ENCODE results near the gene SSH3.
A peak's percentile ranks its signal among the peaks of the same experiment; 100 is the strongest.

Gene SSH3

DNA sequence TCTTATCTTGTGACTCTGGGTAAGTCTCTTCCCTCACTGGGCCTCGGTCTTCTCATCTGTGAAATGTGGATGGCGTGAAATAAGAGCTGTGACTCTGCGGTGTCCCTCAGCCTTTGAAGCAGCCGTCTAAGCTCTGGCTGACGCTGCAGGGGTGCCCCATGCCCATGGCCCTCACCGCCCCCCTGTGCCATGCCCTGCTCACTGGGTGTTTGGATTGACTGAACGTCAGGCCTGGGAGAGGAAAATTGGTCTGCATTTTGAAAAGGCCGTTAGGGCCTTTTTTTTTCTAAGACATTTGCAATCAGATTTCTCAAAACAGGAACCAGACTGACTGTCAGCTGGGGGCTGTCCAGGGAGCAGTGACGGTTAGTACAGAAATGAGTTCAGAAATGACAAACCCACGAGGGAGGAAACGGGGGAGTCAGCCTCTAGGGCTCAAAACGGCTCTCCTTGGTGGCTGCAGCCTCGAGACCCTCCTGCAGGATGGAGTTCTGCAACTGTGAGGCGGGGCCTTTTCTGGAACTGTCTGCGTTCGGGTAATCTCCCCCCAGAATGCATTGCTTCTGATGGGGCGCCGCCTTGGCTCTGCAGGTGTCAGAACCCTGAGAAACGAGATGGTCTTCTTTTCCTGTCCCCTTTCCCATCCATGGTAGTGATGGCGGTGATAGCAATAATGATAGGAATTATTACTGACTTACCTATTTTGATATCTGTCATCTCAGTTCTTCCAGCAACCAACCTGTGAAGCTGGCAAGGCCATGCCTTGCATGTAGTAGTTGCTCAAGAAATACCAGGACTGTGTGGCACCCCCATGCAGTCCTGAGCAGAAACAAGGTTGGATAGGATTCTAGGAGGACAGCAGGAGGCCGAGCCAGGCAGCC lies 35.0 kb upstream of the SSH3 start:
- no peak for DNase-seq

DNA sequence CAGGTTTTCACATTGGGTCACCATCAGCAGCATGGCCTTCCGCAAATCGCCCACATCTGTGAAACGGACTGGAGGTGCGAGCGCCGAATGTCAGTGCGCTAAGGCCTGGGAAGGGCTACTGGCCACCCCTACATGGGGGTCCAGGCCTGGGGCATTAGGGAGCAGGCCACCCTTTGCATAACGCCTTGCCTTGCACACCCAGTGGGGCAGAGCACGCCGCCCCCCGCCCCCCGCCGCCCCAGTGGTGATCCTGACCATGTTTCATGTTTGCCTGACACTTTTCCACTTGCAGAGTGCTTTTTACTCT lies 34.4 kb upstream of the SSH3 start:
- no peak for DNase-seq

DNA sequence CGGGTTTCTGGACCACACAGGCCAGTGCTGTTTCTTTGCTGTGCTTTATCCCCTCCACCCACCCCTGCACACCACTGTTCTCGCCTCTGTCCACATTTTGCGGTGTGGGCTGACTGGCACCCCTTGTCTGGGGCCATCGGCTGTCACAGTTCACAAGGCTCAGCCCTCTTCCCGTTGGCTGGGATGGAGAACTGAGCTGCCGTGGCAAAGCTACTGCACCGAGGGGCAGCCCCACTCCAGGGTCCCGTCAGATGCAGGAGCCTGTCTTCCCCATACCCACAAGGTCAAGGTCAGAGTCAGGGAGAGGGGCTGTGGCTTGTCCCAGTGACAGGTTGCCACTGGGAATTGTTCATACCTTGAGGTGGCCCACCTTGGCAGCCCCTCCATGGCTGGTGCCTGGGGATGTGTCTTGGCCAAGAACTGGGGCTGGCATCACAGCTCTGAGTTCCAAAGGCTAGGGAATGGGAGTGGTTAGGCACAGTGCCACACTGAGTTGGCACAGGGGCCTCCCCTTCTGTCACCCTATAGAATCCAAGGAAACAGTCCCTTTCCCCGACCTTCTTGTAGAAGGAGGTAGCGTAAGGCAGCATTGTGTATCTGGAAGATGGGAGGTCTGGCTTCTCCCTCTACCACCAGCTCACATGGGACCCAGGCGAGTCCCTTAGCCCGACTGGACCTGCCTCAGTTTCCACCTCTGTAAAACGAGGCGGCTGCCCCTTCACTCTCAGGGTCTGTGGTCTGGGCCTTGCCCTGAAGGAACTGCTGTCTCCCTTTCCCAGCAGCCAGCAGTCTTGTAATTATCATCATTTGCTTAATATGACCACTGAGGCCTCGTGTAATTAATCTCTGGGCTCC lies 33.7 kb upstream of the SSH3 start:
- DNase-seq: no peak

DNA sequence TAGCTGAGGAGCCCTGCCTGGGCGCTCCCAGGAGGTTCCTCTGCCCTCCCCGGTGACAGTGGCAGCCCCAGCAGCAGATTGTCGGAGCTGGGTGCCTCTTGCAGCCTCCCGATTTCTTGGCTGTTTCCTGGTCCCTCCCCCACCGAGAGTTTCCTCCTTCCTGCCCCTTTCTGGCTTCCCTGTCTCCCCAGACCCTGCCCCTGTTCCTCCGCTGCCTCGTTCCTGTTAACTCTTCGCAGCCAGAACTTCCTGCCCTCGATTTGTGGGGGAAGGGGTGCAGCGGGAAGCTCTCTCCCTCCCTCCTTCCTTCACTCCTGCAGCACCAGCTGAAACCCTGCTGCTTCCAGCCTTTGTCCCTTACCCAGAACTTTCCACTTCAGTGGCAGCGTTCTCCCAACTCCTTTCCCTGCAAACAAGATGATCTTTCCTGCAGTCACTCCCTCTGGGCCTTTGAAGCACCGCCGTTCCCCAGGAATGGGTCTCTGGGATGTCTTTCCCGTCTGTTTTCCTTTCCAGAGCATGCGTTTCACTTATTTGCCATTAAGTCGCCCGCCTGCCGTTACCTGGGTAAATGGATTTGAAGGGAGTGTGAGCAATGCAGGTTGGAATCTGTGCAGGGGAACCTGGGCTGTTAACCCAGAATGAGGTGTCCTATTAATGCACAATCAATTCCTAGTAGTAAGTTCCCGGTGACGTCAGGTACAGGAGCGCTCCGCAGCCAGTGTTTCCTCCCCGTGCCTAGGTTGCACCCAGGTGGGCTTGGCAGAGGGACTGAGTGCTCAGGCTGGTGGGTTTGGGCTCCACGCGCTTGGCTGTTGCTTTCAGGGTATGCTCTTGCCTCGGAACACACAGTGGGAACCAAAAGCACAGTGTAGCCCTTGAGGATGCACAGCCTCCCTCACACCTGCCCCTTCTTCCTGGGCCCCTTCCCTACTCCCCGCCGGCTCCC lies 32.8 kb upstream of the SSH3 start:
- DNase-seq: no peak

DNA sequence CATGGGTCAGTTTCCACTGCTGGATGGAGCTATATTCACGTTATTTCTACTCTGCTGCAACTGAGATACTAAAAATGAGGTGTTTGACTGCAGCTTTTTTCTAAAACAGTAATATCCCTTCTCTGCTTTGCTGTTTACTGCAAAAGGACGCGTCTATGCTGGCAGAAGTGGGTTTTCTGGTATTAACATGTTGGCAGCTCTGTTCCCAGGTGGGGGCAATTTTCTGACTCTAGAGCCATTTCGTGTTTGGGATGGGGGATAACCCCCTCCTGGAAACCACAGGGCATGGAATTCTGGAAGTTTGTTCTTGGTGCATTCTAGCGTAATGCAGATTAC lies 32.2 kb upstream of the SSH3 start:
- no peak for DNase-seq

DNA sequence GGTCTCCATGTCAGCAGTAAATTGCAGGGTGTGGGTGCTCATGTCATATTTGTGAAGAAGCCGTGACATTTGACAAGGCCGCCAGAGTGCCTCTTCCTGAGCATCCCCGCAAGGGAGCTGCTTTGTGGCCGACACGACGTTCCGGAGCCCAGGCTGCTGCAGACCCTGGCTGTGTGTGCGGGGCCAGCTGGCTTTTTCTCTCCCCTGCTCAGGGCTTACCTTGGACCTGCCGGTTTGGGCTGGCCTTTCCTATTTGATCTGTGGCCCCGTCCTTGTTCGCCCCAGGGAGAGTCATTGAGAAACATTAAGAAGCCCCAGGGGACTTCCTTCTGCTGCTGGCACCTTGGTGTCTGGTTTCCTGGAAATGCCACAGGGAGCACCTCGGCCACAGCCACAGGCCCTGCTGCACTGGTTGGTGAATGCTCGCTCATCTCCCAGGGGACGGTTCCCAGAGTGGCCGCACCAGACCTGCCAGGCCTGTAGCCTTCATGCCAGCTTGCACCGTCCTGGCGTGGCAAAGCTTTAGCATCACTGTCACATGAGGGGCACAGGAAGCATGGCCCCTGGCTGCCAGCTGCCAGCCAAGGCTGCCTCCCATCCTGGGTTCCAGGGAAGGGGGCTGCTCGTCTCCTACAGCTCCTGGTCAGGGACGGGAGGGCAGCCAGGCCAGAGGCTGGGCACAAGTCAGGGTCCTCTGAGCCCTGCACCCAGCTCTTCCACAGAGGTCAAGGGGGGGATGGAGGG lies 31.6 kb upstream of the SSH3 start:
- DNase-seq: no peak

DNA sequence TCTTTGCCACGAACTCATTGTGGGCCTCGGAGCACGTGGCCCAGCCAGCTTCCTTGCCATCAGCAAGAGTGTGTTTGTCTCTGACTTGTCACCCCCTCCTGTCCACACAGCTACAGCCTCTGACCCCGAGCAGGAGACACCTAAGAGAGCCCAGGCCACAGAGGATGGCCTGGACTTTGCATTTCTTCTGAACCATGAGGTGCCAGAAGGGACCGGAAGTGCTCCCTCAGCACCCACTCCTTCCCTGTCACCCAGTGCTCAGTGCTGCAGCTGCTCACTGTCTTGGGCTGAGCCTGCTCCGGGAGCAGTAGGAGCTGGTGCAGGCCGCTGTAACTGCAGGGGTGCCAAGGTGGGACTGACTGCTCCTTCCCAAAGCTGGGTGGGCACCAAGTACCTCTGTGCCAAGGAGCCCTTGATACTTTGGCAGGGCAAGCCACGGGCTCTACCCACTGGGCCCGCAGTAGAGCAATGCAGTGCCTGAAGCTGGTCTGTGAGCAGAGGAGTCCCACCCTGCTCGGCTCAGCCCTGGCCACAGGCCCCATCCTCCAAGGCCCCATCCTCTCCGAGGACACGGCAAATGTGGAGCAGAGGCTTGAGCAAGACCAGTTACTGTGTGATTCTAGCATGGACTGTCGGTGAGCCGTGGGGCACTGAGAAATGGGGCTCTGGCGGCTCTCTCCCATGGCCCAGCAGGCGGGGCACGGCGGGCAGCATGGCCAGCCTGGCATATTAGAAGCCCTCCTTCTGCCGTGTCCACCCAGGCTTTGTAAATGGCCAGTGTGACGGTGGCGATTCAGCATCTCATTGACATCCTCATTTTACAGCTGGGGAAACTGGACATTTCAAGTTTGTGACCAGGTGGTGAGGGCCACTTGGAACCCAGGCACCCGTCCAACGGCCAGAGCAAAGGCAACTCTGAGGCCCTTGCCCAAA lies 30.7 kb upstream of the SSH3 start:
- DNase-seq: no peak

DNA sequence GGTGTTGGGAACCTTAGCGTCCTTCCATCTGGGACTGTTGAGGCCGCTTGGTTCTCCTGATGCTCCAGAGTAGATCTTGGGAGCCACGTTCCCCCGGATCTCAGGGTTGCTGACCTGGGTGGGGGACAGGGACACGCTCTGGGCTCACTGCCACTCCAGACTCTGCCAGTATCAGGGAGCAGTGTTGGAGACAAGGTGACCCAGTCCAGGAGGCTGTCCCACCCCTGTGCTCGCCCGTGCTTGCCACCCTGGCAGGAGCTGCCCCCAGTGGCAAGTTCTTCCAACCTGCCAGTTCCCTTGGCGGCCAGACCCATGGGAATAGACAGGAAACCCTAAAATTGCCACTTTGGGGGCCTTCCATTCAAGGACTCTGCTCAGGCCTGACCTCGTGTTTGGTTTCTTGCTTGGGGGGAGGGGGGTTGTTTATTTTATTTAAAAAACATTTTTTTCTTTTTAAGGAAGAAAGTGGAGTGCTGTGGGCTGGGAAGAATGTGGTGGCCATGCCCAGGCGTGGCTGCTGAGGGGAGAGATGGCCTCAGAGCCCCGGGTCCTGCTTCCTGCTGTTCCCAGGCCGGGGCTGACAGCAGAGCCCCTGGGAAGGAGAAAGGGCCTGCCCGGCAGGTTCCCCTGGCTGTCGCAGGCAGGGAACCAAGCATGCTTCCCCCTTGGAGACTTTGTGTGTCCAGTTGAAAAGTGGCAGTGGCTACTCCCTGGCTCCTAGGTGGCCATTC lies 29.9 kb upstream of the SSH3 start:
- no peak for DNase-seq

DNA sequence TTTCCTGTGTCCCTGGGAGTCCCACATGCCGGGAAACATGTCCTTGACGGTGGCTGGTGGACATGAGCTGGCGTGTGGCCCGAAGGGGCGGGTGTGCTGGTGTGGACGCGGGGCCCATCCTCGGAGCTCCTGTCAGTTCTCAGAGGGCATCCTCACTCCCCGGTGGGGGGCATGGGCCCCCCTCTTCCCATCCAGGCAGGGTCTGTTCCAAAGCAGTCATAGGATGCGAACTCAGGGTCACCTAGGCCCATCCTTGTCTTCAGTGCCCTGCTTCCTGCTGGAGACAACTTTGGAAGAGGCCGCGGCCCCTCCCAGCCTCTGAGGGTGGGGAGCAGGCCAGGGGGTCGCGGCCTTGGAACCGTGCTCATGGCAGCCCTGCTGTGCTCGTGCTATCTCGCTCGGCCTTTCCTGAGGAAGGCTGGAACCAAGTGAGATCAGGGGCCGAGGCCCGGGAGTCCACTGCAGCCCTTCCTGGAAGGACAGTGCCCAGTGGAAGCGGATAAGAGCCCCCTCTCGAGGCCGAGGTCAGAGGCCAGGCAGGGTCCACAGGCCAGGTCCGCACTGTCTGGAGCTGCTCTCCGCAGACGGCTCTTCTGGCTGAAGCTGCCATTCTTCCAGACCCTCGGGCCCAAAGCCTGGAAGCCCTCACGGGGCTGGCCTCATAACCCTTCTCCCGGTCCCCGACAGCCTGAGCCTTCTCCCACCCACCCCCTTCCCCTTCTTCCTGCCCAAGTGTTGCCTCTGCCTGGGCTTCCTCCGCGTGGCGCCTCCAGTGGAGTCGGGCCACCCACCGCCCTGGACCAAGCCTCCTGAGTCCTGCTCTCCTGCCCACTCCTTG lies 28.3 kb upstream of the SSH3 start:
- DNase-seq: no peak

DNA sequence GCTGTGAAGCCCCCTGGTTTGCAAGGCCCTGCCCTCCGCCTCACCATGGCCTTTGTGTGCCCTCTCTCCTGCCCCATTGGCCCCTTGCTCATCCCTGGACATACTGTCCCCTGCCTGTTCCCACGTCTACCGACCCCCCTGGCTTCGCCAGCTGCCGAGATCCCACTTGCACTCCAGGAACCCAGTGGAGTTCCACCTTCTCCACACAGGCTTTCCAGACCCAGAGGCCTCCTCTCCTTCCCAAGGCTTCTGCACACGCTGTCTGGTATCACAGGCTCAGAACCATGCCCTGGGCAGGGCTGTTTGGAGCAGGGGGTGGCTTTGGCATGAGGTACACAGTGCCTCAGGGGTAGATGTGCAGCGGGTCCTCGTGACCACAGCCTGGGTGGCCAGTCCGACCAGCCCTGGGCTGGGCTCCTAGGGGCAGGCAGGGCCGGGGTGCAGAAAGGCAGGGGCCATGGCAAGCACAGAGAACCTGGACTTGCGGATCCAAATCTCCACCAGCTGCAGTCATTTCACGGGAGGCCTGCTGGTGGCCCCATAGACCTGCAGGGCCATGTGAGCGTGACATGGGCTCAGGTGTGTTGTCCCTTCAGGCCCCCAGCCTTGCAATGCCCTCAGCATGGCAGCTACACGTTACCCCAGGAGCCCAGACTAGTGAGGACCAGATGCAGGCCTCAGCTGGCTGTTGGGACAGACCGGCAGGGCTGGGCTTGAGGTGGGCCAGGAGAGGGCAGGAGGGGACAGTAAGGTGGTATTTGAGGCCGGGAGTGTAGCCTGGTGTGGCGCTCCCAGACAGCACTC lies 27.5 kb upstream of the SSH3 start:
- no peak for DNase-seq

DNA sequence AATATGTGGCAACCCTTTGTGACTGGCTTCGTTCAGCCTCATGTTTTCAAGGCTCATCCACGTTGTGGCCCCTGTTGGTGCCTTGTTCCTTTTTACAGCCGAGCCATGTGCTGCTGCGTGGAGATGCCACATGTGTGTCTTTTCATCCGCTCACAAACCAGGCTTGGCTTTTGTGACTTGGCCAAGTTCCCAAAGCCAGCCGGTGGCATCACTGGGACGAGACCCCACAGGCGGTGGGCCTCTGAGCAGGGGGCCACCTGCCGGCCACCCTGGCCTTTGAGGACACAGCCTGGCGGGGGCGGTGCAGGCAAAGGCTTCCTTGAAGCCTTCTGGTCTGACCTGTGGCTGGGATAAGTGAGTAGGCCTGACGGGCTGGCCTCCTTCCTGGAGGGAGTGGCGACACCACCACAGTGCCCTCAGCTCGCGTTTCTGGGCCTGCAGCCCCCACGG lies 26.5 kb upstream of the SSH3 start:
- DNase-seq: no peak

DNA sequence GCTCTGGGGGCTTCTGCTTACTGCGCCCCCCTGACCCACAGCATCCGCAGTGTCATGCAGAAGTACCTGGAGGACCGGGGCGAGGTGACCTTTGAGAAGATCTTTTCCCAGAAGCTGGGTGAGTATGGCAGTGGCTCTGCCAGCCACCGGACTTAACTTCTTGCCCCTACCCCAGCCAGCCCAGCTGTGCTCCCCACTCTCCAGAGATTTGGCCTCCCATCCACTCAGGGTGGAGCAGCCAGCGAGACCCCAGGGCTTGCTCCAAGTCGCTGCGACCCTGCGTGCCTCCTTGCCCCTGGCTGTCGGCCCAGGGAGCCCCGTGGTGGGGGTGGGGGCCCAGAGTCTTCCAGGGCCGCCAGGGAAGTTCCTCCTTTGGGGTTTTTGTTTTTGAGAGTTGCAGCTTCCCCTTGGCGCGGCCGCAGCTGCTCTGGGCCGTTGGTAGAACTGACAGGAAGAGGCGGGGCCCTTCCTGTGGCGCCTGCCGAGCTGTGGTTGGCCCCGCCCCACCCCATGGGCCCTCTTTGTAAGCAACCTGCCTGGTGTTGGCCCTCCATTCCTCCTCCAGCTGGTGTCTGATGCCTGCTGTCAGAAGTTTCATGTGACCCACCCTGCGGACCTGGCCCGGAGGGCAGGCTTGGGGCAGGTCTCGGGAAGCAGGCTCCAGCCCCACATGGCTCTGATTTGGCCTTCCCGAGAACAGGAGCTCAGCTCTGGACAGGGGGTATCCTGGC lies 25.9 kb upstream of the SSH3 start:
- peak; percentile 67 for DNase-seq

DNA sequence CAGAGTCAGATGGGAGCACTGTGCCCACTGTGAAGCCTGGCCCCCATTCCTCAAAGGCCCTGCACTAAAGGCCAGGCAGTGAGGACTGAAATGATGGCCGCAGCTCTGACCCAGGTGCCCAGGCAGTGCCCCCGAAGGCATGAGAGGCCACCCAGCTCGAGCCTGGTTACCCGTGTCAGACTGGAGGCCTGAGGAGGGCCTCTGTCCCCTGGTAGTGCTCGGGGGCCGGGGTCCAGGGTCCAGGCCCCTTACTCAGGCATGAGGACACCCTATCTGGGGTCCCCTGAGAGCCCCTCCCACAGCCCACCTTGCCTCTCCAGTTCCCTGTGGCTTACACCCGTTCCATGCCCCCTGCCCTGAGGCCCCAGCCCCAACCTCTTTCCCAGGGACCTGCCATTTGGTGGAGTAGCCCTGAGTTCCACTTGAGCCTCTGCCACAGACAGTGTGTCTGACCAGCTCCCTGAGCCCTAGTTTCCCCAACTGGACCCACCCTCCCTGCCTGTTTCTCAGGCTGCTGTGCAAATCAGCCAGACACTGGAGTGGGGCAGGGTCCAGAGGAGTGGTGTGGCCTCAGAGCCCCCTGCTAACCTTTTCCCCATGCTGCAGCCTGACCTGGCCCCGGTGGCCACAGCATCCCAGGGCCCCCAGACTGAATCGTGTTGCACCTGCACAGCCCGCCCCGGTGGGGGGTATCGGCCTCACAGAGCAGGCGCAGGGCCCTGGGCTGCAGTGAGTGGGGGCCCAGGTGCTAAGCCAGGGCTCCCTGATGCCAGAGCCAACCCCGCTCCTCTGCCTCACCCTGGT lies 25.0 kb upstream of the SSH3 start:
- no peak for DNase-seq

DNA sequence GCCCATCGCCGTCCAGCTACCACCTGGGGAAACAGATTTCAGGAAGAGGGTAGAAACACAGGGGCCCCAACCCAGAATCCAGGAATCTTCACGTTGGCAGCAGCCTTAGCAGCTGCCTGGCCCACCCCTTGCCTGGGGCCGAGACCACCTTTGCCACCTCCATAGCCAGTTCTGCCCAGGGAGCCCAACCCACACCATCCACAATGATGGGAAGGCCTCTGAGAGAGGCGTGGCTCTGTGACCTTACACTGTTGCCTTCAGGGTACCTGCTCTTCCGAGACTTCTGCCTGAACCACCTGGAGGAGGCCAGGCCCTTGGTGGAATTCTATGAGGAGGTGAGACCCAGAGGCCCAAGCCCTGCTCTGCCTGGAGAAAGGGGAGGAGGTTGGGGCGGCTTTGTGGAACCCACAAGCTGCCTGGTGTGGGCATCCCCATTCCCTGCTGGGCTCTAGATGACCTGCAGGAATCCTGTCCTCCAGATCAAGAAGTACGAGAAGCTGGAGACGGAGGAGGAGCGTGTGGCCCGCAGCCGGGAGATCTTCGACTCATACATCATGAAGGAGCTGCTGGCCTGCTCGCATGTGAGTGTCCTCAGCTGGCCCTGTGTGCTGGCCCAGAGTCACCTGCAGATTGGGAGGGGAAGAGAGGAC lies 24.3 kb upstream of the SSH3 start:
- DNase-seq: no peak

DNA sequence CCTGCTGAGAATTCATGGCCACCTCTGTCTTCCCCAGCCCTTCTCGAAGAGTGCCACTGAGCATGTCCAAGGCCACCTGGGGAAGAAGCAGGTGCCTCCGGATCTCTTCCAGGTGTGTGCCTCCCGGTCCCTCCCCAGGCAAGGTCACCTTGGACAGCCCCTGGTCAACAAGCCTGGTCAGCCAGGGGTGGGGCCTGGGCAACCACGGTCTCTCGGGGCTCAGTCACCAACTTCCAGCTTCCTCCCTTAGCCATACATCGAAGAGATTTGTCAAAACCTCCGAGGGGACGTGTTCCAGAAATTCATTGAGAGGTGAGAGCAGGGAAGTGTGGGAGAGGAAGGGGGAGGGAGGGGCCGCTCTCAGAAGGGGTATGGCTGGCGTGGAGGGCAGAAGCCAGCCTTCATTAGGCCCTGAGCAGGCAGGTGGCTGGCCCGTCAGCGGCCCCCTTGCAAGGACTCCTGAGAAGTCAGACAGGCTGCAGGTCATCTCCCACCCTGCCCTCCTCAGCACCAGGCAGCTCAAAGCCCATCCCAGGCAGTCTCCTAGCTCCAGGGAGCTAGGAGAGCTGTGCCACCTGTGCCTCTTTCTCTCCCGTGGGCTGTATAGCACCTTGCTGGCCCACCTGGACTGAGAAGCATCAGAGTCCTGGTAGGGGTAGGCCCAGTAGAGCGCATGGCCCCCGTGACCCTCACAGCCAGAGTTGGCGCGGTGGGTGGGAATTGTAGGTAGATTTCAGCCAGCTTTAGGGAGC lies 23.6 kb upstream of the SSH3 start:
- no peak for DNase-seq

DNA sequence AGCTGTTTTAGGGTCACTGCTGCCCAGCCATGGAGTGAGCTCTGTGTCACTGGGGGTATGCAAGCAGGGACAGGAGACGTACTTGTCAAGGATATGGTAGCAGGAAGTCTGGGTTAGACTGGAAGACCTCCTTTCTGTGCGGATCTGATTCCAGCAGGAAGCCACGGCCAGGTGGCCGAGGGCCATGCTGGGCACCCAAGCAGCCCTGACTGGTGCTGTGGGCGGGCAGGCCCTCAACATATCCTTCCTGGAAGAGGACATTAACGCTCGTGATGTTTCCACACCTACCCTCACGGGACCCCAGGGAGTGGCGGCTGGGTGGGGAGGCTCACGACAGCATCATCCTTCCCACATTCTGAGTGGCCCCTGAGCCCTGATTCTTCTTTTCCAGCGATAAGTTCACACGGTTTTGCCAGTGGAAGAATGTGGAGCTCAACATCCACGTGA lies 23.0 kb upstream of the SSH3 start:
- DNase-seq: no peak

Data from NCI-H226 (cell line).